Fibroblast of peridontal ligament (primary cell): ENCODE measurements around the gene SUB1.
A peak's percentile ranks its signal among the peaks of the same experiment; 100 is the strongest.
"Not testable (repeated sequence)": the region's sequence is repeated elsewhere in the genome, so short reads cannot be mapped to it uniquely, and the experiment has no call there.

Experiments used
- DNase-seq: peaks from one replicate; pipeline ENCODE4 v3.0.0-alpha.2; 2010; ENCODE audit errors: extremely low read depth

SUB1 gene

DNA sequence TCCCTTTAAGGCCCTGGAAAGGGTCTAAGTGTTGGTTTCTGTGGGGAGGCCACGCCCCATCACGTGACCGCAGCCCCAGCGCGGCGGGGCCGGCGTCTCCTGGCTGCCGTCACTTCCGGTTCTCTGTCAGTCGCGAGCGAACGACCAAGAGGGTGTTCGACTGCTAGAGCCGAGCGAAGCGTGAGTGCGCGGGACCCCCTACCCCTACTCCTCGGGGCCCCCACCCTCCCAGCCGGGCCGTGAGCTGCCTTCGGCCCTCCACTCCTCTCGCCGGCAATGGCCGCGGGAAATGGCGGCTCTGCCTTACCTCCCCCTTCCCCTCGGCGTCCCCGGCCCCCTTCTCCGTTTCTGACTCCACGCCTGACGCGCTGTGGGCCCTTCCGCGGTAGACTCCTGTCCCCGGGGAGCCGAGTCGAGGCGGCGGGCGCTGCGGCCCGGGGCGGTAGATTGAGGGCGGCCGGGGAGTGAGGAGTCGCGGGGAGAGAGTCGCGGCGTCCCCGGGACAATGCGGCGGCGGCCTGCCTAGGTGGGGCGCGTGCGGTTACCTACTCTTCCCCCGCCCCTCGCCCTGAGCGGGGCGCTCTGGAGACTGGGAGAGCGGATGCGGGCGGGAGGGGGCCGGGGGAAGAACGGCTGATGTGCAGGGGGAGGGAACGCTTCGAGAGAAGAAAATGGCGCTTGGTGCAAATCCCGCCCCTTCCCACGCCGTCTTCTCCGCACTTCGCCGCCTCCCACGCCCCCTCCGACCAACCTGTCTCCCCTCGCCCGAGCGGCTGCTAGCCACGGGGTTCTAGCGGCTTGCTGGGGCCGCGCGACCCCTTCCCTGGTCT, at the start of gene SUB1:
Gene SUB1 (plus strand): TSS at position 112 of the 830 bp plus-strand sequence. CDS start 2,956 bp downstream, outside the sequence.
- DNase-seq, result peak; percentile 87

DNA sequence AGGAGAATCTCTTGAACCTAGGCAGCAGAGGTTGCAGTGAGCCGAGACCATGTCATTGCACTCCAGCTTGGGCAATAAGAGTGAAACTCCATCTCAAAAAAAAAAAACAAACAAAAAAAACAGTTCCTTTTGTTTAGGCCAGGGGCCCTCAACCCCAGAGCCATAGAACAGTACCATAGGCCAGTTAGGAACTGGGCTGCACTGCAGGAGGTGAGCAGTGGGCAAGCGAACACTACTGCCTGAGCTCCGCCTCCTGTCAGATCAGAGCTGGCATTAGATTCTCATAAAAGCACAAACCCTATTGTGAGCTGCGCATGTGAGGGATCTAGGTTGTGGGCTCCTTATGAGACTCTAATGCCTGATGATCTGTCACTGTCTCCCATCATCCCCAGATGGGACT, 49.1 kb upstream of the SUB1 start:
- no peak for DNase-seq

DNA sequence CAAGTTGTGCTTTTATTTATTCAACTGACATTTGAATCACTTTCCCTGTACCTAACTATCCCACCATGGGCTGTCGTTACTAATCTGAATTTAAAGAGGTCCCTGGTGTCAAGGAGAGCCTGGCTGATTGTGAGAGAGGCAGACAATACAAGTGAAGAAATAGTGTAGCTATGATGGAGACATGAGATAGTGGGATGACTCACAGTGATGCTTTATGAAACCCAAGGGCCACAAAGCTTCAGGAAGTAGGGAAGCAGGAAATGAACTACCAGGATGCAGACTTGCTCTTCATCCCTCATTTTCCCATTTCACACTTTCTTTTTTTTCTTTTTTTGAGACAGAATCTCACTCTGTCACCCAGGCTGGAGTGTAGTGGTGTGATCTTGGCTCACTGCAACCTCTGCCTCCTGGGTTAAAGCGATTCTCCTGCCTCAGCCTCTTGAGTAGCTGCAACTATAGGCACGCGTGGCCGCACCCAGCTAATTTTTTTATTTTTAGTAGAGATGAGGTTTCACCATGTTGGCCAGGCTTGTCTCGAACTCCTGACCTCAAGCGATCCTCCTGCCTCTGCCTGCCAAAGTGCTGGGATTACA, 47.8 kb upstream of the SUB1 start:
- peak; percentile 61 for DNase-seq

DNA sequence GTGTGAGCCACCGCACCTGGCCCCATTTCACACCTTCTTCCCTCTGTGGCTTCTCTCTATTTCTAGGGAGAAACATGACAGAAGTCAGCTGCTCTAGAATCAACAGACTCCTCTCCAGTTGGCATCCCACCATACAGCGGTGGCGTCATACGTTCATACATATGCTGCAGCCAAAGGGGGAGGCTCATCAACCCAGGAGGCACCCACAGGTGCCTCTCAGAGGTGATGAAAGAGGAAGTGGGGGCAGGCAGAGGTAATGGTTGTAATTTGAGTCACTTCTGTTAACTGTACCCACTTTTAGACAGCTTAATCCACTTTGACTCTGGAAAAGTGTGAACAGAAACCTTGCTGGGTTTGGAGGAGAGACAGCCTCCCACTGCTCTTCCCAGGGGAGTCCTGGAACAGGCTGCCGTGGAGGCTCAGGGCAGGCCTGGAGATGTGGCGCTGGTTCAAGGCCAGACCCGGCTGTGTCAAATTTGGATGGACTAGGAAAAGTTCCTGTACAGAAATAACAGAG, 47.3 kb upstream of the SUB1 start:
- DNase-seq, result no peak

DNA sequence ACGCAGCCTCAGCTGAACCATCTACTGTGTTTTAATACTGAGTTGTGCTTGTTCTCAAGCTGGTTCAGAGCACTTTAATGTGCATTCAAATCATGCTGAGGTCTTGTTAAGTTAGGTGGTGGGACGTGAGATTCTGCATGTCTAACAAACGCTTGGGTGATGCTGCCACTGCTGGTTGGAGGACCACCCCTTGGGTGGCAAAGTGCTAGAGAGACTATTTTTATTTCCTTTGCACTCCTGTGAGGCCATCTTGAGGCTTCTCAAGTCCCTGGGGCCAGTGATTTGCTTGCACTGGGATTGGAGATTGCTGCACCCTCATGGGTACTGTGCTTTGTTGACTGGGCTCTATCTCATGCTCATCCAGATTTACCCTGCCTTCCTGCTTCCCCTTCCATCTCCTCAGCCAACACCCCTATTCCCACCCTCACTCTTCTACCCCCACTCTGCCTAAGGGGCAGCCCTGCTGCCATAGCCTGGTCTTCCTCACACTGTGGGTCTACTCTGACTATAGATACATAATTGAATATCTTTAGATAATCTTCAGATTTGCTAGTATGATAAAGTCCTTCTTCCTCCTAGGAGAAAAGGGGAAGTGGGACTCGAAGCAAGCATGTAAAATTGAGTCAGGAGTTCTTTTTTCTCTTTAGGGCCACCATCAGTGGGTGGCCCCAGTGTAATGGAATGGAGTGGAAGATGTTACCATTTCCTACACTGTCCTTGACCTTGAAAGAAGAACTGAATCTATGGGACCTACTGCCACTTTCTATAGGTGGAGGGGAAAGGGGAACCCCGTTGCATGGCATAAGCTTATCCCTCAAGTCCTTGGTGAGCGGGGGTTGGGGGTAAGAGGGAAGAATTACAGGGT, 45.1 kb upstream of the SUB1 start:
- DNase-seq, result no peak

DNA sequence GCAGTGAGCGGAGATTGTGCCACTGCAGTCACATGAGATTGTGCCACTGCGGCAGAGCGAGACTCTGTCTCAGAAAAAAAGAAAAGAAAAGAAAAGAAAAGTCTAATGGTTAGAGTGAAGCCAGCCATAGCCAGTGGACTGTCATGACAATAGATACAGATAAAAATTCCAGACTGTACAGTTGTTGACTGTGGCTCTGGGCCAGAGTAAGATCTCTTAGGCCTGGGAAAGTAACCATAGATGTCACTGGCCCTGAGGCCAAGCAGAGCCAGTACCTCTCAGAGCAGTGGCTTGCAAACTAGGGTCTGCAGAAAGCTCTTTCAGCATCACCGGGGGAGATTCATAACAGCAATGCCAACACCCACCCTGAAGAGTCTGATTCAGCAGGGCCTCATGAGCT, 44.1 kb upstream of the SUB1 start:
- no peak for DNase-seq

DNA sequence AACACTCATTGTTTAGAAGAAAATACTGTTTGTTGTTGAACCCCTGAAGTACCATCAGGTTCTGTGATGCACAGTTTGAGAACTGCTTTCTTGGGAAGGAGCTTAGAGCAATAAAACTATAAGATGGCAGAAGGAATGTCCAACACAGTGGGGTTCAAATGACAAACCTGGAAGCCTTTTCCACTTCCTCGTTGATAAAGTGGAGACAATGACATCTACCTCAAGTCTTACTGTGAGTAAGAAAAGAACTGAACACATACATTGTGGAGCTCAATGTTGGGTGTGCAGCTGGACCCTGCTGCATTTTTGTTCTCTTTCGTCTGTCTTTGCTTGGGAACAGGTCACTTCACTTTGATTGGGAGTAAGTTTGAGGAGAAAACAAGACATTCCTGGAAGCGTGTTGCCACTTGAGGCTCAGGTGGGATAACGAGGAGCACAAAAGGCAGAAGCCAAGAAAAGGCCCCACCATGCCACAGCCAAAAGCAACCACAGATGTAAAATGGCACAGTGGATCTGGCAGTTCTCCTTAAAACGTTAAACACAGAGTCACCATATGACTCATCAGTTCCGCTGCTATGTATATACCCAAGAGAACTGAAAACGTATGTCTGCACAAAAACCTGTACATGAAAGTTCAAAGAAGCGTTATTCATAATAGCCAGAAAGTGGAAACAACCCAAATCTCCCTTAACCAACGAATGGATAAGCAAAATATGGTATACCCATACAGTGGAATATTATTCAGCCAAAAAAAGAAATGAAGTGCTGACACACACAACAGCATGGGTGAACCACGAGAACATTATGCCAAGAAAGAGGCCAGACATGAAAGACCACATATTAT, 42.9 kb upstream of the SUB1 start:
- DNase-seq, result peak; percentile 25

DNA sequence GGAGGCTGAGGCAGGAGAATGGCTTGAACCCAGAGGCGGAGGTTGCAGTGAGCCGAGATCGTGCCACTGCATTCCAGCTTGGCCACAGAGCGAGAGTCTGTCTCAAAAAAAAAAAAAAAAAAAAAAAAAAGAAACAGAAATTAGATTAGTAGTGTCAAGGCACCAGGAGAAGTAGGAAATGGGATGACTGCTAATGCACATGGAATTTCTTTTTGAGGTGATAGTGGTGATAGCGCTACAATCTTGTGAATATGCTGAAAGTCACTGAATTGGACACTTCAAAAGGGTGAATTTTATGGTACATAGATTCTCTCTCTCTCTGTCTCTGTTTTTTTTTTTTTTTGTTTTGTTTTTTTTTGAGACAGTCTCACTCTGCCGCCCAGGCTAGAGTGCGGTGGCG, 42.1 kb upstream of the SUB1 start:
- DNase-seq, result no peak

DNA sequence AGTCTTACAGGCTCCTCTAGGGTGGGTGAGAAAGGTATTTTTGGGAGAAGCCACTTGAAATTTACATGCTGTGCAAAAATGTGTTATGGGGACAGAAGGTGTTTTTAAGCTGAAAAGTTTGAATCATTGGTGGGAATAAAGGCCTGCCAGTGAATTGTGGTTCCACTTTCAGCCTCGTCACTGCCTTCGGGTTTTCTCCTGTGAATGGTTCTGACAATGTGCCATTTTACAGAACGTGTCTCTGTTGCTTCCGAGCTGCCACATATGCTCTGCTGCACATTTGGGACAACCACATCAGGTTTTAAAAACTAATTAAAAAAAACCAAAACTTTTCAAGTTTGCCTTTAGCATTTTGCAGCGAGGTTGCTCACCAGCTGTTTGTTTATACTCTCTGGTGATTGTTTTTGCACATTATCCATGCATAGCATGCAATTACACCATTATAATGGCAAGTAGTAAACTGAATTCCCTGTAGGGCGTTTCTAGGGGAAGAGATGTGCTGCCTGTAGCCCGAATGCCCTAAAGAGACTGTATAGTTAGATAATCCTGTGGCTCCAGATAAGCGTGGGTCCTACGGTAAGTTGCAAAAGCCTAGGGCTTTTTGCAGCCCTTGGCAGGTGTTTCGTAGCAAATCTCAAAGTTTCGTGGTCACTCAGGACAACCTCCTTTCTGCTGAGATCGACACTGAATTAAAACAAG, 40.1 kb upstream of the SUB1 start:
- DNase-seq, result peak; percentile 13

DNA sequence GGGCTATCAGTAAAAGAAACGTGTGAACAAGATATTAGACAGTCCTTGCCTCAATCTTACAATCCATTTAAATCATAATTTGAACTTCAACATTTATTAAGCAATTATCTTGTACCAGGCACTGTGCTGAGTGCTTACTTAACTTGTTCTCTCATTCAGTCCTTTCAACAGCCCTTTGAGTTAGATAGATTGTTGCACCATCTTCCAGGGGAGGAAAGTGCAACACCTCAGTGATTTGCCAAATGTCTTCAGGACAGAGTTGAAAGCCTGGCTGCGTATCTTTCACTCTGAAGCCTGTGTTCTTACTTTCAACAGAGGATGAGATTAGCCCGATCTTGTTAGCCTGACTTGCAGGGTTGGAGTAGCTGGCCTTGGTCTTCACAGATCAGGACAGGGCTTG, 34.2 kb upstream of the SUB1 start:
- DNase-seq, result no peak

DNA sequence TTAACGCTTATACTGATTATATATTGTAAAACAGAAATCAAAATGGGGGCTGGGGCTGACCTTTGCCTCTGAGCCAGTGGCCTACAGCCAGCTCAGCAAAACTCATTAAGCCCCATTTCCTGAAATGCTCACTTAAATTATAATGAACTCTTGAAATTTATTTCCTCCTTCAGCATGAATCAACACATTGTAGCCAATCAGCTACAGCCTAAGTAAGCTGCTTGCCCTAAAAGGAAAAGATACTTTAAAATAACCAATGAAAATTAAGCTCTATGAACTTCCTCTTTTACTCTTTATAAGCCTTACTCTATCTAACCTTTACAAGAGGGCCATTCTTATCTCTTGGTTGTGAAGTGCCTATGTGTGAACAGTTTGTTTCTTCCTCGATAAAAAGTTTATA, 33.5 kb upstream of the SUB1 start:
- DNase-seq, result no peak

DNA sequence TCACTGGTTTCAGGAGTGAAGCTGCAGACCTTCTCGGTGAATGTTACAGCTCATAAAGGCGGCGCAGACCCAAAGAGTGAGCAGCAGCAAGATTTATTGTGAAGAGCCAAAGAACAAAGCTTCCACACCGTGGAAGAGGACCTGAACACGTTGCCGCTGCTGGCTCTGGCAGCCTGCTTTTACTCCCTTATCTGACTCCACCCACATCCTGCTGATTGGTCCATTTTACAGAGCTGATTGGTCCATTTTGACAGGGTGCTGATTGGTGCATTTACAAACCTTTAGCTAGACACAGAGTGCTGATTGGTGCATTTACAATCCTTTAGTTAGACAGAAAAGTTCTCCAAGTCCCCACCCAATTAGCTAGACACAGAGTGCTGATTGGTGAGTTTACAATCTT, 32.9 kb upstream of the SUB1 start:
- DNase-seq, result not testable (repeated sequence)

DNA sequence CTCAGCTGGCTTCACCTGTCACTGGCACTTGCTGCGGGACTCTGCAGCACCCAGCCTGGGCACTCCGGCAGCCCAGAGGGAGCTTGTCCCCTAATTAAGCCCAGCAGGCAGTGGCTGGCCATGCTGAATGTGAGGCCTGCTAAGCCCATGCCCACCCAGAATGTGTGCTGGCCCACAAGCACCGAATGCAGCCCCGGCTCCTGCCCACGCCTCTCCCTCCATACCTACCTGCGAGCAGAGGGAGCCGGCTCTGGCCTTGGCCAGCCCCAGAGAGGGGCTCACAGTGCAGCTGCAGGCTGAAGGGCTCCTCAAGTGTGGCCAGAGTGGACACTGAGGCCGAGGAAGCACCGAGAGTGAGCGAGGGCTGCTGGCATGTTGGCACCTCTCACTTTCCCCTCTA, 32.4 kb upstream of the SUB1 start:
- no peak for DNase-seq

DNA sequence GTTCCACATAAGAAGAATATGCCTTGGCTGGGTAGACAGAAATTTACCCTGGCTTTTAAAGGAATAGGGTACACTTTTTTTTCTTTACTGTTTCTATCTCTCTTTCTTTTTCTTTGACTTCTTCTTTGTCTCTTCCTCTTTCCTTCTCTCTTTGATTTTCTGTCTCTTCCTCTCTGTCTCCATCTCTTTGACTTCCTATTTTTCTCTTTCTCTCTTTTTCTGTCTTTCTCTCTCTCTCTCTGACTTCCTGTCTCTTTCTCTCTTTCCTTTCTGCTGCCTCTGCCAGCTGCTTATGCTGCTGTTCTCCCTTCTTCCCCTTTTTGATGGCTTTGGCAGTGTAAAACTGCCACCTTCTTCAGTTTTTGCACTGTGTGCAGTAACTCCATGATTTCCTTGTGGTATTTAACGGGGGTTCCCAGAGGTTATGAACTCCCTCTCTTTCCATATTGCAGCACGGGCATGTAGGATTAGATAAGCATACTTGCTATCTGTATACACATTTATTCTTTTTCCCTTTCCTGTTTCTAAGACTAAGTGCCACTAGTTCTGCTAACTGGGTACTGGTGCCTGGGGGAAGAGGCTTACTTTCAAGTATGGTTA, 31.1 kb upstream of the SUB1 start:
- not testable (repeated sequence) for DNase-seq

DNA sequence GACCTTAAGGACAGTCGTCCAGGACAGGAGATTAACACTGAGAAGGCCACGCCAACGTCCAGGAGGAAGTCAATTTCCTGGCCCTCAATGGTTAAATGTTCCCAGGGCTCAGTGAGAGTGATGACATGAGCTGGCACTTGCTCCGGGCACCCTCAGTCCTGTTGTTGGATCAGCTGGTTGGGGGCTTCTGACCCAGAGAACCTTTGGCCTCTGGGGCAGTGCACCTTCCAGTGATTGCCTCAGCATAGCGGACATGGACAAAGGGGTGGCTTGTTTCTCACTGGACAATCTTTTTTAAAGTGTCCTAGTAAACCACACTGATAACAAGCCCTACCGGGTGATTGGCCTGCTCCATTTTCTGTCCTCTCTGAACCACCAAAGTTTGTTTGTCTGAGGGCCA, 28.8 kb upstream of the SUB1 start:
- DNase-seq, result not testable (repeated sequence)

DNA sequence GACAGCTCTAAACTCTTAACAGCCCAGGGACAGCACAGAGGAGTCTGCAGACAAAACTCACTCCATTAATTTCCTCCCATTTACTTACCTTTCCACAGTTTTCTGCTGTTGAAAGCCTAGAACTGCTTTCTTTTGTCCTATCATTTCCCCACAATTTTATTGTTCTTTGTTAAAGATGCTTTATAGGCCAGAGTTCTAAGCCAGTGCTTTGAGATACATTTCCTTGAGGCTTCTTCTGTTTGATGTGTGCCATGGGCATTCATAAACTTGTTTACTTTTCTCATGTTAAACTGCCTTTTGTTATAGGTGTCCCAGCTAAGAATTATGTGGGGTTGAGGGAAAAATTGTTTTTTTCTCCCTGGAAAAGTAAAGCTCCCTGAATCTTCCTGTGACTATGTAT, 25.9 kb upstream of the SUB1 start:
- DNase-seq, result no peak

DNA sequence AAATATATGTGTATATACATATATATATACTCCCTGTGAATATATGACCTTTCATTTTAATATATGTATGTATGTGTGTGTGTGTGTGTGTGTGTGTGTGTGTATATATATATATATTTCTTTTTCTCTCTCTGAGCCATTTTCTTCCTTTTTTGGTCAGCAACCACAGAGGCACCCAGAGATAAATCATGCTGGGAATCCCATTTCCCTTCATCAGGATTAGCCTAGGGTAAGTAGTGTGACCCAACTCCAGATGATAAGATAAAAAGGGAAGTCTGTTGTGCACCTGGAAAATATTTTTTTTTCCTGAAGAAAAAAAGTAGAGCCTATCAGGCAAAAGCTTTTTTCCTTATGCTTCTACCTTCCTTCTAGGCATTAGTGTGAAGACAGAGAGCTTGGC, 25.4 kb upstream of the SUB1 start:
- DNase-seq, result no peak

DNA sequence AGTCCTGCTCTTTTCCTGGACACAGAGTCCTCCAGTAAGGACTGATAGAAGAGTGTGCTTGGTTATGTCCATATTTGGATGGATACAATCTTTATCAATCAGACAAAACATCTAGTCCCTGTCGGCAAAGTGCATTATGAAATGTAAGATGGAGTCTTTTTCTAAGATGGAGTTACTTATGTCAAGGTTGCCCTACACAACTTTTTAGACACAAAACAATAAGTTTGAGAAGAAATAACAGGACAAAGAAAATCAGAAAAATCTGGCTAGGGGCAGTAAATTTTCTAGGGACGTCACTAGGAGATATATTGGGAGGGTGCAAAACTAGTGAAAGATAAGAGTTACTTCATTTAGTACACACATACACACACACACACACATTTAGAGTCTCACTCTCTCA, 23.3 kb upstream of the SUB1 start:
- no peak for DNase-seq

DNA sequence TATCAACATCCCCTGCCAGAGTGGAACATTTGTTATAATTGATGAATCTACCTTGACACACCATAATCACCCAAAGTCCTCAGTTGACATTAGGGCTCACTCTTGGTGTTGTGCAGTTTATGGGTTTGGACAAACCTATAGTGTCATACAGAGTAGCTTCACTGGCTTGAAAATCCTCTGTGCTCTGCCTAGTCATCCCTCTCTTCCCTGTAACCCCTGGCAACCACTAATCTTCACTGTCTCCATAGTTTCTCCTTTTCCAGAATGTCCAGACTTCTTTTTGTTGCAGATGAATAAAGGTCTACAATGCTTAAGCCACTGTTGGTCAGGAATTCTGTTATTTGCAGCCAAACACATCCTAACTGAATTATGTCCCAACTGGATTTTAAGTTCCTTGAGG, 22.5 kb upstream of the SUB1 start:
- DNase-seq, result peak; percentile 16

DNA sequence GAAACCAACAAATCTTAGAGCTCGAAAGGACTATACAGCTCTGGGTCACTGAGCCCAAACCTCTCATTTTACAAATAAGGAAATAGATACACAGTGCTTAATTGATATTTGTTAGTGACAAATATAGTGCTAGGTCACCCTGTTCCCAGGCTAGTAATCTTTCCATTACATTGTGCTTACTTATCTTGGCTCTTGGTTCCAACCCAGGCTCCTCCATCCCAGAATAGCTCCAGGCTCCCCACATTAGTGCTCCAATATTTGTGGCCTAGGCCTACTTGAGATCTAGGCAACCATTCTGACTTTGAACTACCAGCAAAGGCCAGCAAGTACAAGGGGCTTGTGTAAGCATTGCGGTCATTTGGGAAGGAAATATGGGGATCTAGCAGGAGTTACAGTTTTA, 21.7 kb upstream of the SUB1 start:
- DNase-seq, result no peak
